ENCODE data around the gene DNAH14. TPM values are rescaled to one million over a fixed set of nuclear protein-coding genes. Genes with fewer than 3 reads are reported as not detected.

The DNAH14 gene
- total and polyA plus RNA-seq, 10 of the 15 experiments (the other 5 are each of a cell fraction or from before 2014, with no cell fraction given) = 2.0 to 7.9 (median 4.8) TPM

DNA sequence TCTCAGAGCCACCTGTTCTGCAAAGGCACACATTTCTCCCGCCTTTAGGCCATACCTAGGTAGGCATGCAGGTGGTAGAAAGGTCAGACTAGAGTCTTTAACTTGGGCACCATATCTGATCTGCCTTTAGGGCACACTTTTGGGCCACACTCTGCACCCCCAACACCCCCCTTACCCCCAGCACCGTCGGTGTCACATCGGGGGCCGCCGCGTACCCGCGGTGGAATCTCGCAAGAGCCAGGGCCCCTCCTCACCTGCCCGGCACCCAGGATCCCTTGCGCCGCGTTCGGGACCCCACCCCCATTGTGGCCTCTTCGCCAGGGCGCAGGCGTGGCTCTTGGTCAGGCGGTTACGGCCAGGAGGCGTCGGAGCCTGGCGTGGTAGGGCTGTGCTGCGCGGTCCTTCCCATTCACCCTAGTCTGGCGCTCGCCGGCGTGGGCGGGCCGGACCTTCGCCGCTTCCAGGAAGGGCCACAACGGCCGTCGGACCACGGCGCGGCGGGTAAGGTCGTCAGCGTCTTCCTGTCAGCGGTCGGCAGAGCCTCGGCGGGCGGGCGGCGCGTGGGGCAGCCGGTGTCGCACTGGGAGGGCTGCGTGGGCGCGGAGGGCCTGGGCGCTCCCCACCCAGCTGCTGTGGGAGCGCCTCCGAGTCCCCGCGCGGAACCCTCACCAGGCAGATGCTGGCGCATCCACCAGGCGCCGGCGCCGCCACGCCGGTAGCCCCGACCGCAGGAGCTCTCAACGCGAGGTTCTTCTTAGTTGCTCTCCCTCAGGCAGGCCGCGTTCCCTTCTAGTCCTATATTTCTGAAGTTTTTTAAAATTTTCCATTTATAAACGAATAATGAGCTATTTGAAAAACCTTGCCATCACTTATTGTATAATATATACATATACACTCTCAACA, at the start of gene DNAH14 (continued):
- TF ChIP-seq, protein P1, sequence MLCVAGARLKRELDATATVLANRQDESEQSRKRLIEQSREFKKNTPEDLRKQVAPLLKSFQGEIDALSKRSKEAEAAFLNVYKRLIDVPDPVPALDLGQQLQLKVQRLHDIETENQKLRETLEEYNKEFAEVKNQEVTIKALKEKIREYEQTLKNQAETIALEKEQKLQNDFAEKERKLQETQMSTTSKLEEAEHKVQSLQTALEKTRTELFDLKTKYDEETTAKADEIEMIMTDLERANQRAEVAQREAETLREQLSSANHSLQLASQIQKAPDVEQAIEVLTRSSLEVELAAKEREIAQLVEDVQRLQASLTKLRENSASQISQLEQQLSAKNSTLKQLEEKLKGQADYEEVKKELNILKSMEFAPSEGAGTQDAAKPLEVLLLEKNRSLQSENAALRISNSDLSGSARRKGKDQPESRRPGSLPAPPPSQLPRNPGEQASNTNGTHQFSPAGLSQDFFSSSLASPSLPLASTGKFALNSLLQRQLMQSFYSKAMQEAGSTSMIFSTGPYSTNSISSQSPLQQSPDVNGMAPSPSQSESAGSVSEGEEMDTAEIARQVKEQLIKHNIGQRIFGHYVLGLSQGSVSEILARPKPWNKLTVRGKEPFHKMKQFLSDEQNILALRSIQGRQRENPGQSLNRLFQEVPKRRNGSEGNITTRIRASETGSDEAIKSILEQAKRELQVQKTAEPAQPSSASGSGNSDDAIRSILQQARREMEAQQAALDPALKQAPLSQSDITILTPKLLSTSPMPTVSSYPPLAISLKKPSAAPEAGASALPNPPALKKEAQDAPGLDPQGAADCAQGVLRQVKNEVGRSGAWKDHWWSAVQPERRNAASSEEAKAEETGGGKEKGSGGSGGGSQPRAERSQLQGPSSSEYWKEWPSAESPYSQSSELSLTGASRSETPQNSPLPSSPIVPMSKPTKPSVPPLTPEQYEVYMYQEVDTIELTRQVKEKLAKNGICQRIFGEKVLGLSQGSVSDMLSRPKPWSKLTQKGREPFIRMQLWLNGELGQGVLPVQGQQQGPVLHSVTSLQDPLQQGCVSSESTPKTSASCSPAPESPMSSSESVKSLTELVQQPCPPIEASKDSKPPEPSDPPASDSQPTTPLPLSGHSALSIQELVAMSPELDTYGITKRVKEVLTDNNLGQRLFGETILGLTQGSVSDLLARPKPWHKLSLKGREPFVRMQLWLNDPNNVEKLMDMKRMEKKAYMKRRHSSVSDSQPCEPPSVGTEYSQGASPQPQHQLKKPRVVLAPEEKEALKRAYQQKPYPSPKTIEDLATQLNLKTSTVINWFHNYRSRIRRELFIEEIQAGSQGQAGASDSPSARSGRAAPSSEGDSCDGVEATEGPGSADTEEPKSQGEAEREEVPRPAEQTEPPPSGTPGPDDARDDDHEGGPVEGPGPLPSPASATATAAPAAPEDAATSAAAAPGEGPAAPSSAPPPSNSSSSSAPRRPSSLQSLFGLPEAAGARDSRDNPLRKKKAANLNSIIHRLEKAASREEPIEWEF (IDR thresholded peaks at IDR 0.05; ENCODE audit: insufficient replicate concordance, low read depth, low read length) = no peak
- TF ChIP-seq, protein P2, sequence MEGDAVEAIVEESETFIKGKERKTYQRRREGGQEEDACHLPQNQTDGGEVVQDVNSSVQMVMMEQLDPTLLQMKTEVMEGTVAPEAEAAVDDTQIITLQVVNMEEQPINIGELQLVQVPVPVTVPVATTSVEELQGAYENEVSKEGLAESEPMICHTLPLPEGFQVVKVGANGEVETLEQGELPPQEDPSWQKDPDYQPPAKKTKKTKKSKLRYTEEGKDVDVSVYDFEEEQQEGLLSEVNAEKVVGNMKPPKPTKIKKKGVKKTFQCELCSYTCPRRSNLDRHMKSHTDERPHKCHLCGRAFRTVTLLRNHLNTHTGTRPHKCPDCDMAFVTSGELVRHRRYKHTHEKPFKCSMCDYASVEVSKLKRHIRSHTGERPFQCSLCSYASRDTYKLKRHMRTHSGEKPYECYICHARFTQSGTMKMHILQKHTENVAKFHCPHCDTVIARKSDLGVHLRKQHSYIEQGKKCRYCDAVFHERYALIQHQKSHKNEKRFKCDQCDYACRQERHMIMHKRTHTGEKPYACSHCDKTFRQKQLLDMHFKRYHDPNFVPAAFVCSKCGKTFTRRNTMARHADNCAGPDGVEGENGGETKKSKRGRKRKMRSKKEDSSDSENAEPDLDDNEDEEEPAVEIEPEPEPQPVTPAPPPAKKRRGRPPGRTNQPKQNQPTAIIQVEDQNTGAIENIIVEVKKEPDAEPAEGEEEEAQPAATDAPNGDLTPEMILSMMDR (IDR thresholded peaks at IDR 0.05 in 2 of 3, conservative IDR thresholded peaks at IDR 0.05 in 1 of 3; ENCODE audit: control insufficient read depth in 2 of 3, extremely low read depth in 1 of 3, insufficient read depth in 1 of 3, low read depth in 3 of 3, low read length in 3 of 3) = no peak
- TF ChIP-seq ZNF24 (IDR thresholded peaks at IDR 0.05) (no peak), NR2F1 (conservative IDR thresholded peaks at IDR 0.05) (peak; percentile 45; the same call in 1 of the 2 replicates), STAT3 (IDR thresholded peaks at IDR 0.05; ENCODE audit: low read depth, low read length) (no peak), DPF2 (IDR thresholded peaks at IDR 0.05) (peak; percentile 69), SPI1 (IDR thresholded peaks at IDR 0.05; ENCODE audit: borderline replicate concordance, insufficient read depth, low read depth, low read length) (no peak), SRF (IDR thresholded peaks at IDR 0.05; ENCODE audit: low read depth in 2 of 2, low read length in 2 of 2) (no peak), KAT2A (conservative IDR thresholded peaks at IDR 0.05; ENCODE audit: control insufficient read depth, low read depth, low read length) (no peak), NFIC (IDR thresholded peaks at IDR 0.05; ENCODE audit: low read depth, low read length) (no peak), RELA (IDR thresholded peaks at IDR 0.05; ENCODE audit: borderline replicate concordance, partially characterized antibody) (no peak), RUNX3 (IDR thresholded peaks at IDR 0.05; ENCODE audit: low read length) (no peak), EGR1 (IDR thresholded peaks at IDR 0.05; ENCODE audit: borderline replicate concordance in 1 of 2, low read depth in 2 of 2, low read length in 2 of 2) (no peak; a peak in 1 of 3 replicates), ATF7 (IDR thresholded peaks at IDR 0.05; ENCODE audit: low read depth) (no peak), HDAC2 (IDR thresholded peaks at IDR 0.05) (no peak), SUPT20H (IDR thresholded peaks at IDR 0.05; ENCODE audit: borderline replicate concordance, control insufficient read depth, low read depth, low read length) (no peak), RBBP5 (conservative IDR thresholded peaks at IDR 0.05) (no peak), GATAD2B (conservative IDR thresholded peaks at IDR 0.05; ENCODE audit: low read depth) (peak; percentile 83), RAD51 (IDR thresholded peaks at IDR 0.05) (no peak)
- TF ChIP-seq, protein P3, sequence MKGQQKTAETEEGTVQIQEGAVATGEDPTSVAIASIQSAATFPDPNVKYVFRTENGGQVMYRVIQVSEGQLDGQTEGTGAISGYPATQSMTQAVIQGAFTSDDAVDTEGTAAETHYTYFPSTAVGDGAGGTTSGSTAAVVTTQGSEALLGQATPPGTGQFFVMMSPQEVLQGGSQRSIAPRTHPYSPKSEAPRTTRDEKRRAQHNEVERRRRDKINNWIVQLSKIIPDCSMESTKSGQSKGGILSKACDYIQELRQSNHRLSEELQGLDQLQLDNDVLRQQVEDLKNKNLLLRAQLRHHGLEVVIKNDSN (IDR thresholded peaks at IDR 0.05; ENCODE audit: borderline replicate concordance, extremely low read length, insufficient read depth, low read depth, low read length) = no peak

Data from GM12878 (cell line).